ENCODE results near the gene PGAM5. TPM values are rescaled to one million over a fixed set of nuclear protein-coding genes. Genes with fewer than 3 reads are reported as not detected.

PGAM5 gene
- total and polyA plus RNA-seq, 2 of the 4 experiments (the other 2 are of a cell fraction) = 25.2 to 37.8 TPM

DNA sequence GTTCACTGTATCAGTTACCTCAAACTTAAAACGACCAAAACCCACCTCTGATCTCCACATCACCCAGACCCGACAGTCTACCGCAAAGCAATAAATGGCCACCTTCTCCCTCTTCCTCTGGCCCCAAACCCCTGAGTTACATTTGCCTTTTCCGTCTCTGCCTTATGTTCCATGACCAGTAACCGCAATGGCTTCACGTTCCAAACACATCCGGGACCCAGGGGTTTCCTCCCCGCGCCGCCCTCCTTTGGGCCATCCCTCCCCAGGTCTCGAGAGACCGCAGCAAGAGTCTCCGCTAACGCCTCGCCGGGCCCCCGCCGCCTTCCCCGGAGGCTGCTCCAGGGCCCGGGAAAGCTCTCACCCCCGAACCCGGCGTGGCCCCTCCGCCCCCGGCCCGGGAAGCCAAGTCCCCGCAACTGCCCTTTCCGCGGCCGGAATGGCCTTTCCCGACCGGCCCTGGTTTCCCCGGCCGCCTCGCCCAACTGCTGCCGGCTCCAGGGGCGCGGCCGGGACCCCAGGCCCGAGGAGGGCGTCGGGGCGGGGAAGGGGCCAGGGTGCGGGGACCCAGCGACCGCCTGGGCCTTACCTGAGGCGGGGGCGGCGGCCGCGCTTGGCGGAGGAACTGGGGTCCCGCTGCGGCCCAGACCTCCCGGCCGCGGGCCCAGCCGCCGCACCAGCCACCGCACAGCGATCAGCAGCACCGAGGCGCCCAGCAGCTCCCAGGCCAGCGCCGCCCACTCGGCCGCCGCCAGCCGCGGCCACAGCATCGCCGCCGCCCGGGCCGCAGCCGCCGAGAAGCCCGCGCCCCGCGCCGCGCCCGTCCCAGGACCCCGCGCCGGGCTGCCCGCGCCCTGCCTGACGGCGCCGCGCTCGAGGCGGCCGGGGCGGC is 50.6 kb downstream of the PGAM5 start, which contains the start of gene ANKLE2:
Gene ANKLE2, minus strand, starts transcription at position 801 of the 889 bp plus-strand sequence. Its CDS starts 34 bp downstream, at position 767.
- dilution Hi-C loops (cut with HindIII; ENCODE audit: low sequenced_read_pairs, unreplicated experiment) = no loop called here

More for the DNA sequence above, 50.6 kb downstream of the PGAM5 start, which contains the start of gene ANKLE2:
- H4K91ac ChIP-seq (ENCODE audit: insufficient read depth, low read depth, low read length) = peak within 1 kb of the TSS; percentile 95
- H3K9me3 ChIP-seq (ENCODE audit: control insufficient read depth, insufficient read depth, low read length) = no peaks in the 10 kb centered on the region
- peak within 1 kb of the TSS; percentile 33 for H4K5ac ChIP-seq (ENCODE audit: low read depth, low read length)
- H3K23ac ChIP-seq (ENCODE audit: low read depth, low read length) = peak within 1 kb of the TSS; percentile 86
- CTCF ChIA-PET = no interaction called here
- H3K27ac ChIP-seq (ENCODE audit: insufficient read depth, low read length) = peak within 1 kb of the TSS; percentile 82
- ATAC-seq (ENCODE audit: low read depth) = peak; percentile 76
- peak within 1 kb of the TSS; percentile 70 for H2BK120ac ChIP-seq (ENCODE audit: low read depth, low read length)
- H2BK15ac ChIP-seq (ENCODE audit: low read depth, low read length) = 0 out of 3 replicates have a peak within 1 kb of the TSS, but pooled peaks have one; percentile 74
- intact Hi-C loops (cut with micrococcal nuclease) = no loop called here
- peak within 1 kb of the TSS; percentile 41; the same call in 1 of the 2 replicates for H2BK20ac ChIP-seq (ENCODE audit: low read depth, low read length)
- POLR2A ChIA-PET (ENCODE audit: unreplicated experiment) = no interaction called here
- WGBS, 2 experiments (ENCODE audit: extremely low coverage in 2 of 2, insufficient read length in 1 of 2) = 0% methylated on average over 54 of the region's 97 CpGs; no CpG with 5 or more reads in 1 of the 2 experiments
- H3K14ac ChIP-seq (replicated peaks; ENCODE audit: low read depth, low read length) = peak within 1 kb of the TSS; percentile 93
- peak within 1 kb of the TSS; percentile 82 for H3K9ac ChIP-seq (ENCODE audit: low read depth, low read length)
- BruUV-seq (replicated peaks) = no TSS peak
- H3K36me3 ChIP-seq (ENCODE audit: control insufficient read depth, insufficient read depth, low read length) = peaks cover 3% of the 10 kb centered on the region
- H3K4me1 ChIP-seq (ENCODE audit: control insufficient read depth, insufficient read depth, low read length) = peaks cover 2% of the 10 kb centered on the region; the same call in 1 of the 2 replicates
- H2BK5ac ChIP-seq (ENCODE audit: low read depth, low read length, poor library complexity, severe bottlenecking) = peak within 1 kb of the TSS; percentile 94
- peak within 1 kb of the TSS; percentile 26 for H3K18ac ChIP-seq (ENCODE audit: low read depth, low read length)
- peak within 1 kb of the TSS; percentile 81 for H3K4me2 ChIP-seq (ENCODE audit: low read depth, low read length)
- peak within 1 kb of the TSS; percentile 96 for H3K56ac ChIP-seq (ENCODE audit: extremely low read depth, insufficient read depth, low read length)
- H3K27me3 ChIP-seq (ENCODE audit: control insufficient read depth, insufficient read depth, low read length) = no peaks in the 10 kb centered on the region
- peak within 1 kb of the TSS; percentile 65 for H3K4me3 ChIP-seq (ENCODE audit: insufficient read depth, low read depth, low read length)
- H3K9me1 ChIP-seq (ENCODE audit: insufficient read depth, low read length) = peaks cover 9% of the 10 kb centered on the region
- H2AK9ac ChIP-seq (replicated peaks; ENCODE audit: low read depth, low read length, poor library complexity) = peak within 1 kb of the TSS; percentile 95
- in situ Hi-C loops (cut with MboI; ENCODE audit: low sequenced_read_pairs) = no loop called here
- H3K79me1 ChIP-seq (ENCODE audit: low read depth in 1 of 2, low read length in 2 of 2) = peaks cover 0 to 36% of the 10 kb centered on the region in 2 experiments
- TF ChIP-seq, protein P1, sequence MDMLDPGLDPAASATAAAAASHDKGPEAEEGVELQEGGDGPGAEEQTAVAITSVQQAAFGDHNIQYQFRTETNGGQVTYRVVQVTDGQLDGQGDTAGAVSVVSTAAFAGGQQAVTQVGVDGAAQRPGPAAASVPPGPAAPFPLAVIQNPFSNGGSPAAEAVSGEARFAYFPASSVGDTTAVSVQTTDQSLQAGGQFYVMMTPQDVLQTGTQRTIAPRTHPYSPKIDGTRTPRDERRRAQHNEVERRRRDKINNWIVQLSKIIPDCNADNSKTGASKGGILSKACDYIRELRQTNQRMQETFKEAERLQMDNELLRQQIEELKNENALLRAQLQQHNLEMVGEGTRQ (IDR thresholded peaks at IDR 0.05; ENCODE audit: low read depth, low read length) = no peak
- TF ChIP-seq CHD1 (IDR thresholded peaks at IDR 0.05; ENCODE audit: low read depth, low read length) (0 out of 2 replicates have a peak, but pooled peaks have one; percentile 16), RAD21 (IDR thresholded peaks at IDR 0.05; ENCODE audit: low read length) (no peak), MAZ (IDR thresholded peaks at IDR 0.05; ENCODE audit: borderline replicate concordance, low read depth, low read length) (no peak), BHLHE40 (IDR thresholded peaks at IDR 0.05; ENCODE audit: low read depth, low read length) (peak; percentile 20; the same call in 1 of the 2 replicates), MAFK (IDR thresholded peaks at IDR 0.05; ENCODE audit: low read depth, low read length) (no peak), FOS (IDR thresholded peaks at IDR 0.05; ENCODE audit: low read depth, low read length) (no peak), POLR2A (IDR thresholded peaks at IDR 0.05; ENCODE audit: low read depth, low read length) (peak; percentile 74), RCOR1 (IDR thresholded peaks at IDR 0.05; ENCODE audit: insufficient replicate concordance, low read length) (no peak)
- peak within 1 kb of the TSS; percentile 98 for H2AFZ ChIP-seq (replicated peaks; ENCODE audit: low read length, poor library complexity)
- H4K8ac ChIP-seq (ENCODE audit: low read depth in 2 of 2, low read length in 2 of 2) = peak within 1 kb of the TSS; percentile 87 to 93
- H2AK5ac ChIP-seq (ENCODE audit: low read depth, low read length) = peak within 1 kb of the TSS; percentile 98
- H3K4ac ChIP-seq (ENCODE audit: low read depth, low read length) = peak within 1 kb of the TSS; percentile 84
- DNase-seq = peak; percentile 59
- H4K20me1 ChIP-seq (ENCODE audit: insufficient read depth, low read length) = peaks cover 49% of the 10 kb centered on the region
